IMR-90 (cell line): Measurements from ENCODE around the gene SH3GL2. TPM values are rescaled to one million over a fixed set of nuclear protein-coding genes. Genes with fewer than 3 reads are reported as not detected.

Experiments used
- ATAC-seq: fragments of 200-7000 bp; cut with Tn5 transposase; 2 replicates; pipeline ENCODE4 v1.9.1; 2020; ENCODE audit warnings: low read depth, mild to moderate bottlenecking, moderate library complexity
- BruUV-seq: library from RNA; stranded (reverse); fragments of 400-500 nt; replicated peaks from 2 replicates; lab custom pipeline; 2021; lab: Mats Ljungman, UMichigan
- CTCF ChIA-PET: fragments of 300-600 bp; formaldehyde crosslinking; extraction: SDS; loops from one replicate; lab custom pipeline; 2021; ENCODE audit warnings: antibody characterized with exemption; lab: Yijun Ruan, JAX
- POLR2A ChIA-PET: fragments of 300-600 bp; sonication (Branson Sonifier 250); formaldehyde crosslinking; loops from one replicate; lab custom pipeline; 2022; ENCODE audit warnings: antibody characterized with exemption; ENCODE audit not compliant: unreplicated experiment; lab: Charles Lee
- DNase-seq: peaks from one replicate; pipeline ENCODE4 v3.0.0; 2013
- H2AFZ ChIP-seq: replicated peaks from 2 replicates; pipeline ENCODE3; 2013; ENCODE audit warnings: low read length, mild to moderate bottlenecking; ENCODE audit not compliant: poor library complexity
- H2AK5ac ChIP-seq: 2 replicates; pipeline ENCODE4 v1.6.1; 2013; ENCODE audit warnings: low read depth, low read length, inconsistent platforms
- H2AK9ac ChIP-seq: replicated peaks from 2 replicates; pipeline ENCODE3; 2013; ENCODE audit warnings: mild to moderate bottlenecking, low read depth, low read length, moderate library complexity; ENCODE audit not compliant: poor library complexity
- H2BK120ac ChIP-seq: 2 replicates; pipeline ENCODE4 v1.6.1; 2013; ENCODE audit warnings: low read depth, low read length, inconsistent platforms
- H2BK15ac ChIP-seq: 3 replicates; pipeline ENCODE4 v1.6.1; 2013; ENCODE audit warnings: low read depth, low read length, inconsistent platforms
- H2BK20ac ChIP-seq: 2 replicates; pipeline ENCODE4 v1.6.1; 2013; ENCODE audit warnings: low read depth, mild to moderate bottlenecking, inconsistent platforms, low read length, moderate library complexity
- H2BK5ac ChIP-seq: 2 replicates; pipeline ENCODE4 v1.6.1; 2013; ENCODE audit warnings: mild to moderate bottlenecking, low read depth, low read length, inconsistent platforms; ENCODE audit not compliant: poor library complexity, severe bottlenecking
- H3K14ac ChIP-seq: replicated peaks from 2 replicates; pipeline ENCODE4 v1.6.1; 2013; ENCODE audit warnings: low read depth, low read length, inconsistent platforms
- H3K18ac ChIP-seq: 2 replicates; pipeline ENCODE4 v1.6.1; 2013; ENCODE audit warnings: low read depth, low read length, control low read depth
- H3K23ac ChIP-seq: 2 replicates; pipeline ENCODE4 v1.6.1; 2013; ENCODE audit warnings: low read depth, low read length, inconsistent platforms
- H3K27ac ChIP-seq: 2 replicates; pipeline ENCODE4 v1.5.1; 2013; ENCODE audit warnings: mild to moderate bottlenecking, control low read depth, low read length; ENCODE audit not compliant: insufficient read depth
- H3K27me3 ChIP-seq: 2 replicates; pipeline ENCODE4 v1.6.1; 2013; ENCODE audit warnings: low read length; ENCODE audit not compliant: control insufficient read depth, insufficient read depth
- H3K36me3 ChIP-seq: 2 replicates; pipeline ENCODE4 v1.6.1; 2013; ENCODE audit warnings: low read length, mixed read lengths; ENCODE audit not compliant: control insufficient read depth, insufficient read depth
- H3K4ac ChIP-seq: 2 replicates; pipeline ENCODE4 v1.6.1; 2013; ENCODE audit warnings: low read depth, low read length, inconsistent platforms
- H3K4me1 ChIP-seq: 2 replicates; pipeline ENCODE4 v1.6.1; 2013; ENCODE audit warnings: low read length, mixed read lengths; ENCODE audit not compliant: control insufficient read depth, insufficient read depth
- H3K4me2 ChIP-seq: 2 replicates; pipeline ENCODE4 v1.6.1; 2013; ENCODE audit warnings: low read depth, mild to moderate bottlenecking, control low read depth, low read length, moderate library complexity
- H3K4me3 ChIP-seq: 2 replicates; pipeline ENCODE4 v1.5.1; 2013; ENCODE audit warnings: low read depth, mild to moderate bottlenecking, control low read depth, low read length, moderate library complexity; ENCODE audit not compliant: insufficient read depth
- H3K56ac ChIP-seq: 2 replicates; pipeline ENCODE4 v1.6.1; 2013; ENCODE audit warnings: low read length, inconsistent platforms; ENCODE audit not compliant: insufficient read depth; ENCODE audit errors: extremely low read depth
- H3K79me1 ChIP-seq, 2 experiments: 2 replicates each; pipeline ENCODE4 v1.6.1; 2013; ENCODE audit warnings: low read length in 2 of 2, inconsistent platforms in 1 of 2, low read depth in 1 of 2
- H3K9ac ChIP-seq: 2 replicates; pipeline ENCODE4 v1.6.1; 2013; ENCODE audit warnings: low read depth, low read length, control low read depth
- H3K9me1 ChIP-seq: 2 replicates; pipeline ENCODE4 v1.6.1; 2013; ENCODE audit warnings: low read length, inconsistent platforms; ENCODE audit not compliant: insufficient read depth
- H3K9me3 ChIP-seq: 2 replicates; pipeline ENCODE4 v1.6.1; 2013; ENCODE audit warnings: low read length; ENCODE audit not compliant: control insufficient read depth, insufficient read depth
- H4K20me1 ChIP-seq: 2 replicates; pipeline ENCODE4 v1.6.1; 2013; ENCODE audit warnings: low read length, inconsistent platforms; ENCODE audit not compliant: insufficient read depth
- H4K5ac ChIP-seq: 2 replicates; pipeline ENCODE4 v1.6.1; 2013; ENCODE audit warnings: mild to moderate bottlenecking, low read depth, low read length, control low read depth
- H4K8ac ChIP-seq, 2 experiments: 2 replicates each; pipeline ENCODE4 v1.6.1; 2013; ENCODE audit warnings: low read depth in 2 of 2, low read length in 2 of 2, control low read depth in 1 of 2, inconsistent platforms in 1 of 2
- H4K91ac ChIP-seq: 2 replicates; pipeline ENCODE4 v1.6.1; 2013; ENCODE audit warnings: low read depth, low read length, inconsistent platforms; ENCODE audit not compliant: insufficient read depth
- MAFK ChIP-seq: IDR thresholded peaks from 2 replicates; pipeline ENCODE4 v1.6.1; 2012; ENCODE audit warnings: low read depth, low read length, improper control_type of control experiment
- SMC3 ChIP-seq: fragments of 150-350 bp; IDR thresholded peaks from 2 replicates; pipeline ENCODE4 v1.6.1; 2016; ENCODE audit warnings: low read depth, mild to moderate bottlenecking, antibody characterized with exemption, low read length, moderate library complexity
- WGBS, 2 experiments: methylation state at CpG; one replicate each; pipeline versions ENCODE4 v1.1.5 to v1.1.7; 2013; ENCODE audit warnings: missing lambda C conversion rate in 2 of 2; ENCODE audit not compliant: insufficient read length in 1 of 2; ENCODE audit errors: extremely low coverage in 2 of 2; 5-methylcytosine and 5-hydroxymethylcytosine counted together
- dilution Hi-C: fragments of 300-500 bp; cut with HindIII; formaldehyde crosslinking; loops from one replicate; pipeline ENCODE4 v1.14.3; 2018; ENCODE audit warnings: low sequenced_read_pairs; ENCODE audit not compliant: unreplicated experiment
- in situ Hi-C: fragments of 300-500 bp; cut with MboI; formaldehyde crosslinking; loops from 3 replicates; pipeline ENCODE4 v1.14.3; 2019; ENCODE audit warnings: low sequenced_read_pairs, inconsistent platforms, mixed read lengths
- intact Hi-C: fragments of 100-400 bp; cut with micrococcal nuclease; formaldehyde crosslinking; loops from 2 replicates; pipeline ENCODE4 v1.10.0; 2022
- polyA plus RNA-seq, 3 experiments: library from polyadenylated mRNA; depleted of rRNA; stranded (reverse); fragments of >200 nt; gene quantifications; 2 replicates each; pipeline ENCODE4 v1.2.3, GENCODE V29; 2012; ENCODE audit warnings: low replicate concordance in 1 of 3
- total RNA-seq: library from RNA; depleted of rRNA; stranded (reverse); fragments of >200 nt; gene quantifications from 2 replicates; pipeline ENCODE4 v1.2.3, GENCODE V29; 2012

The SH3GL2 gene
- total and polyA plus RNA-seq, 2 of the 4 experiments (the other 2 are of a cell fraction), result under 0.01 to 0.05 TPM

GRCh38 chr9:17658237-17658636 is 79.4 kb downstream of the SH3GL2 start:
- no peak overlapping the region for H2BK5ac ChIP-seq
- TF ChIP-seq MAFK, result peak; percentile 38; the same call in 1 of the 2 replicates
- TF ChIP-seq SMC3, result no peak
- H3K9ac ChIP-seq, result no peak overlapping the region
- H4K91ac ChIP-seq, result no peak overlapping the region
- no peak overlapping the region for H4K8ac ChIP-seq
- no peaks in the 10 kb centered on the region for H3K36me3 ChIP-seq
- no peak for DNase-seq
- no peak overlapping the region for H2BK20ac ChIP-seq
- H3K4ac ChIP-seq, result no peak overlapping the region
- in situ Hi-C loops (no loop called here), intact Hi-C loops (no loop called here), dilution Hi-C loops (no loop called here)
- no peak overlapping the region for H3K27ac ChIP-seq
- ChIA-PET POLR2A (no interaction called here), CTCF (no interaction called here)
- no peak overlapping the region for H3K18ac ChIP-seq
- no peak overlapping the region for H2BK120ac ChIP-seq
- H3K4me2 ChIP-seq, result no peak overlapping the region
- no peak overlapping the region for H3K4me3 ChIP-seq
- H3K9me1 ChIP-seq, result no peaks in the 10 kb centered on the region
- H3K4me1 ChIP-seq, result no peaks in the 10 kb centered on the region
- no peaks in the 10 kb centered on the region for H4K20me1 ChIP-seq
- no peak overlapping the region for H4K5ac ChIP-seq
- WGBS, 2 experiments, result no CpG with 5 or more reads among the region's 2 CpGs
- no peaks in the 10 kb centered on the region for H3K27me3 ChIP-seq
- no peak overlapping the region for H3K23ac ChIP-seq
- no peak overlapping the region for H2AK5ac ChIP-seq
- BruUV-seq, result no TSS peak
- ATAC-seq, result no peak
- no peak overlapping the region for H3K56ac ChIP-seq
- H2BK15ac ChIP-seq, result no peak overlapping the region
- H3K79me1 ChIP-seq, result no peaks in the 10 kb centered on the region
- H2AK9ac ChIP-seq, result no peak overlapping the region
- H2AFZ ChIP-seq, result no peak overlapping the region
- no peaks in the 10 kb centered on the region for H3K9me3 ChIP-seq
- no peak overlapping the region for H3K14ac ChIP-seq
